HG03460 (cell line): ENCODE data around the gene DEPDC5.

Source experiments
- ATAC-seq: cut with Tn5 transposase; IDR thresholded peaks from one replicate; pipeline ENCODE4 v1.9.1; 2021; ENCODE audit not compliant: unreplicated experiment

Gene DEPDC5

GRCh38 chr22:31944700-31945442, 191.1 kb downstream of the DEPDC5 start:
- peak; percentile 20 for ATAC-seq

- ATAC-seq, result no peak
Observed at GRCh38 chr22:31945443-31945855, 191.6 kb downstream of the DEPDC5 start.

- ATAC-seq, result no peak
Observed at GRCh38 chr22:31945971-31946680, 192.3 kb downstream of the DEPDC5 start.

- ATAC-seq, result no peak
Observed at GRCh38 chr22:31947296-31947695, 193.5 kb downstream of the DEPDC5 start.

- ATAC-seq, result no peak
Observed at GRCh38 chr22:31948002-31948401, 194.2 kb downstream of the DEPDC5 start.

- no peak for ATAC-seq
Observed at GRCh38 chr22:31950226-31950625, 196.4 kb downstream of the DEPDC5 start.

GRCh38 chr22:31951194-31952093, 197.6 kb downstream of the DEPDC5 start:
- ATAC-seq, result no peak

- no peak for ATAC-seq
Observed at GRCh38 chr22:31952094-31952401, 198.2 kb downstream of the DEPDC5 start.

GRCh38 chr22:31952472-31952871, 198.7 kb downstream of the DEPDC5 start:
- ATAC-seq, result no peak

- ATAC-seq, result no peak
Observed at GRCh38 chr22:31953261-31953660, 199.4 kb downstream of the DEPDC5 start.

GRCh38 chr22:31954535-31955523, 201.0 kb downstream of the DEPDC5 start:
- no peak for ATAC-seq

- ATAC-seq, result no peak
Observed at GRCh38 chr22:31956360-31956759, 202.5 kb downstream of the DEPDC5 start.
